PC-9 (cell line): ENCODE results near the gene FFAR2. TPM values are rescaled to one million over a fixed set of nuclear protein-coding genes. Genes with fewer than 3 reads are reported as not detected.

Source experiments
- BruUV-seq: library from RNA; stranded (reverse); fragments of 400-500 nt; replicated peaks from 2 replicates; lab custom pipeline; 2021; lab: Mats Ljungman, UMichigan
- CTCF ChIA-PET: fragments of 300-600 bp; sonication (Branson Sonifier 250); formaldehyde crosslinking; loops from one replicate; lab custom pipeline; 2022; ENCODE audit warnings: antibody characterized with exemption; lab: Charles Lee
- POLR2A ChIA-PET: fragments of 300-600 bp; sonication (Branson Sonifier 250); formaldehyde crosslinking; loops from one replicate; lab custom pipeline; 2022; ENCODE audit warnings: antibody characterized with exemption; ENCODE audit not compliant: unreplicated experiment; lab: Charles Lee
- DNase-seq, 2 experiments: peaks; one replicate each; pipeline versions ENCODE4 v3.0.0 to v3.0.0-alpha.2; 2015 to 2022; ENCODE audit warnings: mixed read lengths in 1 of 2
- H2AFZ ChIP-seq: fragments of 200-600 bp; sonication (generic); 2 replicates; pipeline ENCODE4 v1.8.1; 2017; ENCODE audit warnings: antibody characterized with exemption
- H3F3A ChIP-seq: fragments of 200-600 bp; sonication (generic); 2 replicates; pipeline ENCODE4 v1.8.1; 2017; ENCODE audit warnings: antibody characterized with exemption, mild to moderate bottlenecking, low read depth; ENCODE audit not compliant: insufficient read depth
- H3K27ac ChIP-seq: fragments of 200-600 bp; sonication (generic); 2 replicates; pipeline ENCODE4 v1.6.1; 2016; ENCODE audit warnings: mixed run types
- H3K27me3 ChIP-seq: fragments of 200-600 bp; sonication (generic); 2 replicates; pipeline ENCODE4 v1.6.1; 2016; ENCODE audit warnings: low read depth, mixed run types; ENCODE audit not compliant: insufficient read depth
- H3K36me3 ChIP-seq: fragments of 200-600 bp; sonication (generic); 2 replicates; pipeline ENCODE4 v1.6.1; 2016; ENCODE audit warnings: low read depth, mixed run types
- H3K4me1 ChIP-seq: fragments of 200-600 bp; sonication (generic); replicated peaks from 2 replicates; pipeline ENCODE4 v1.6.1; 2016; ENCODE audit warnings: mixed run types; ENCODE audit not compliant: insufficient read depth
- H3K4me2 ChIP-seq: fragments of 200-600 bp; sonication (generic); 2 replicates; pipeline ENCODE4 v1.6.1; 2017; ENCODE audit warnings: mixed run types
- H3K4me3 ChIP-seq: fragments of 200-600 bp; sonication (generic); 2 replicates; pipeline ENCODE4 v1.6.1; 2016; ENCODE audit warnings: mixed run types
- H3K79me2 ChIP-seq: fragments of 200-600 bp; sonication (generic); 2 replicates; pipeline ENCODE4 v1.6.1; 2017; ENCODE audit warnings: low read depth, mixed run types
- H3K9me2 ChIP-seq: fragments of 200-600 bp; sonication (generic); 2 replicates; pipeline ENCODE4 v1.8.1; 2017; ENCODE audit warnings: mild to moderate bottlenecking; ENCODE audit not compliant: insufficient read depth
- H3K9me3 ChIP-seq: fragments of 200-600 bp; sonication (generic); 2 replicates; pipeline ENCODE4 v1.8.1; 2016; ENCODE audit warnings: low read depth; ENCODE audit not compliant: insufficient read depth
- H4K20me1 ChIP-seq: fragments of 200-600 bp; sonication (generic); 2 replicates; pipeline ENCODE4 v1.8.1; 2017; ENCODE audit not compliant: insufficient read depth
- CTCF ChIP-seq: fragments of 200-600 bp; sonication (generic); conservative IDR thresholded peaks from 2 replicates; pipeline ENCODE4 v1.6.1; 2017; ENCODE audit warnings: mixed run types, antibody characterized with exemption, mild to moderate bottlenecking, moderate library complexity
- EZH2 ChIP-seq: fragments of 200-600 bp; sonication (generic); IDR thresholded peaks from 2 replicates; pipeline ENCODE4 v1.8.0; 2017; ENCODE audit warnings: antibody characterized with exemption, low read depth
- intact Hi-C: fragments of 100-400 bp; cut with micrococcal nuclease; formaldehyde crosslinking; loops from one replicate; pipeline ENCODE4 v1.10.0; 2022; ENCODE audit not compliant: unreplicated experiment
- total RNA-seq: library from RNA; stranded (reverse); gene quantifications from 2 replicates; pipeline ENCODE4 v1.2.3, GENCODE V29; 2021

FFAR2 gene
- total RNA-seq, 1 experiment from 2014 or later = not detected

- H3K79me2 ChIP-seq = no peaks in the 10 kb centered on the region
- H3K4me2 ChIP-seq = no peak overlapping the region
- no peak overlapping the region for H2AFZ ChIP-seq
- no peaks in the 10 kb centered on the region for H3K9me2 ChIP-seq
- no peak for TF ChIP-seq CTCF
- TF ChIP-seq EZH2 = no peak
- no peak overlapping the region for H3K4me3 ChIP-seq
- ChIA-PET POLR2A (no interaction called here), CTCF (no interaction called here)
- no peaks in the 10 kb centered on the region for H3K27me3 ChIP-seq
- intact Hi-C loops = no loop called here
- H4K20me1 ChIP-seq = no peaks in the 10 kb centered on the region; the same call in 1 of the 2 replicates
- no peaks in the 10 kb centered on the region for H3K36me3 ChIP-seq
- H3K9me3 ChIP-seq = no peaks in the 10 kb centered on the region
- H3K27ac ChIP-seq = no peak overlapping the region
- no peak for DNase-seq
- BruUV-seq = no TSS peak
- H3F3A ChIP-seq = peaks cover 6% of the 10 kb centered on the region; the same call in 1 of the 2 replicates
- no peaks in the 10 kb centered on the region for H3K4me1 ChIP-seq
Measured at GRCh38 chr19:35498220-35498619, 50.2 kb downstream of the FFAR2 start.

GRCh38 chr19:35498984-35499527 is 51.0 kb downstream of the FFAR2 start:
- H3K27ac ChIP-seq = no peak overlapping the region
- no peaks in the 10 kb centered on the region; the same call in 1 of the 2 replicates for H4K20me1 ChIP-seq
- no peak overlapping the region for H3K4me3 ChIP-seq
- H3F3A ChIP-seq = peaks cover 6% of the 10 kb centered on the region; the same call in 1 of the 2 replicates
- H3K9me2 ChIP-seq = no peaks in the 10 kb centered on the region
- H3K9me3 ChIP-seq = no peaks in the 10 kb centered on the region
- H2AFZ ChIP-seq = no peak overlapping the region
- DNase-seq = no peak
- no peaks in the 10 kb centered on the region for H3K36me3 ChIP-seq
- CTCF ChIA-PET = no interaction called here
- no TSS peak for BruUV-seq
- POLR2A ChIA-PET = no interaction called here
- no peaks in the 10 kb centered on the region for H3K27me3 ChIP-seq
- no peaks in the 10 kb centered on the region for H3K4me1 ChIP-seq
- TF ChIP-seq EZH2 (no peak), CTCF (no peak)
- H3K79me2 ChIP-seq = no peaks in the 10 kb centered on the region
- H3K4me2 ChIP-seq = no peak overlapping the region
- intact Hi-C loops = no loop called here

- Histone ChIP-seq H3F3A (peaks cover 6% of the 10 kb centered on the region; the same call in 1 of the 2 replicates), H2AFZ (no peak overlapping the region), H3K36me3 (peaks cover 6% of the 10 kb centered on the region; the same call in 1 of the 2 replicates), H4K20me1 (no peaks in the 10 kb centered on the region; the same call in 1 of the 2 replicates), H3K4me3 (no peak overlapping the region), H3K9me3 (no peaks in the 10 kb centered on the region), H3K4me2 (no peak overlapping the region), H3K4me1 (no peaks in the 10 kb centered on the region), H3K27ac (no peak overlapping the region), H3K79me2 (no peaks in the 10 kb centered on the region), H3K9me2 (no peaks in the 10 kb centered on the region), H3K27me3 (no peaks in the 10 kb centered on the region)
- BruUV-seq = no TSS peak
- CTCF ChIA-PET = no interaction called here
- intact Hi-C loops = no loop called here
- POLR2A ChIA-PET = no interaction called here
- TF ChIP-seq CTCF = no peak
- no peak for TF ChIP-seq EZH2
- DNase-seq = no peak
Measured at GRCh38 chr19:35500611-35501010, 52.6 kb downstream of the FFAR2 start.

Other genes with a start within 250 kb of the FFAR2 start
- not detected in 2 replicates for gene FAM187B, start 219.5 kb upstream of the FFAR2 start, total RNA-seq
- gene LSR, start 199.3 kb upstream of the FFAR2 start, total RNA-seq = 131 and 145 TPM in 2 replicates
- 92.1 and 98.2 TPM in 2 replicates for gene USF2, start 179.3 kb upstream of the FFAR2 start, total RNA-seq
- gene HAMP, start 165.7 kb upstream of the FFAR2 start, total RNA-seq = 0.52 TPM in 1 of 2 replicates, not detected in the other
- 13.4 and 15.3 TPM in 2 replicates for gene MAG, start 156.1 kb upstream of the FFAR2 start, total RNA-seq
- 28.1 and 29.8 TPM in 2 replicates for gene CD22, start 119.1 kb upstream of the FFAR2 start, total RNA-seq
- gene FFAR1, start 100.4 kb upstream of the FFAR2 start, total RNA-seq = 0.23 and 0.44 TPM in 2 replicates
- gene FFAR3, start 89.8 kb upstream of the FFAR2 start, total RNA-seq = not detected in 2 replicates
- not detected in 2 replicates for gene GPR42, start 77.2 kb upstream of the FFAR2 start, total RNA-seq
- gene KRTDAP, start 42.2 kb downstream of the FFAR2 start, total RNA-seq = not detected in 2 replicates
- gene DMKN, start 65.4 kb downstream of the FFAR2 start, total RNA-seq = 135 and 144 TPM in 2 replicates
- 0.76 and 0.88 TPM in 2 replicates for gene SBSN, start 80.1 kb downstream of the FFAR2 start, total RNA-seq
- not detected in 2 replicates for gene GAPDHS, start 85.2 kb downstream of the FFAR2 start, total RNA-seq
- gene TMEM147, start 97.4 kb downstream of the FFAR2 start, total RNA-seq = 82.6 and 95.9 TPM in 2 replicates
- gene ATP4A, start 115.4 kb downstream of the FFAR2 start, total RNA-seq = not detected in 2 replicates
- not detected in 2 replicates for gene PMIS2, start 137.9 kb downstream of the FFAR2 start, total RNA-seq
- 21.7 and 23.5 TPM in 2 replicates for gene HAUS5, start 164.5 kb downstream of the FFAR2 start, total RNA-seq
- 110 and 153 TPM in 2 replicates for gene RBM42, start 180.8 kb downstream of the FFAR2 start, total RNA-seq
- 1.8 and 2.1 TPM in 2 replicates for gene ETV2, start 193.5 kb downstream of the FFAR2 start, total RNA-seq
- gene COX6B1, start 200.1 kb downstream of the FFAR2 start, total RNA-seq = 441 and 489 TPM in 2 replicates
- gene UPK1A, start 218.3 kb downstream of the FFAR2 start, total RNA-seq = 0.65 and 1.6 TPM in 2 replicates